ENCODE results near the gene MRTFB. TPM values are rescaled to one million over a fixed set of nuclear protein-coding genes. Genes with fewer than 3 reads are reported as not detected.

MRTFB gene
- total and polyA plus RNA-seq, 9 donors, result 7.2 to 45.6 (median 36.6) TPM

DNA sequence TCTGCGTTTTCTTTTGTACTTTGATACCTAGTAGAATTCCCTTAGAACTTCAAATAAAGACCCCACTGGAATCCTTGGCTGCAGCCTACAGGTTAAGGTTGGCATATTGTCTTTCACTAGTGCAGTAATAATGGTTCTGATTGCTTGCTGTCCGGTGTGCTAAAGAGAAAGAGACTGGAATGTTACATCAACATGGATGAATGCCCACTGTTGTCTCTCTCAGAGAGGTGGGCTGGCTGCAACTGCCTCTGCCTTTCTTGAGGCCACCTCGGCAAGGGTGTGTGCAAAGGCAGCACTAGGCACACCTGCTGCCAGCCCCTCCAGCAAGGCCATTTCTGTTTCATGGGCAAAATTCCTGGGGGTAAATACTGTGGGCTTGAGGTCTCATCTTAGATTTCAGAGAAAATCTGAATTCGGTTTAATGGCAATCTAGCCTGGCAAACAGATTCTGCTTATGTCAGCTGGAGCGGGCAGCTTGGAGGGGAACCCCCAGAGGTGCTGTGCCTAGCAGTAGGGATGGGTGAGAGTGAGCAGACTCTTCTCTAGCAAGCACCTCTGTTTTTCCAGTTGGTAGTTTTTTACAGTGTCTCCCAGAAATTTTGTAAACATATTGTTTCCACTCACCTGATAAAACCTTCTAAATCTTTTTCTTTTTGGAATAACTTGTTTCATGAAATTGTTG is 54.0 kb downstream of the MRTFB start:
- H3K36me3 ChIP-seq, result no peaks in the 10 kb centered on the region
- H3K4me1 ChIP-seq (ENCODE audit: insufficient read depth), result peaks cover 4% of the 10 kb centered on the region
- no peak overlapping the region for H3K27ac ChIP-seq
- TF ChIP-seq POLR2A (IDR thresholded peaks at IDR 0.05), result no peak
- TF ChIP-seq, protein P1, sequence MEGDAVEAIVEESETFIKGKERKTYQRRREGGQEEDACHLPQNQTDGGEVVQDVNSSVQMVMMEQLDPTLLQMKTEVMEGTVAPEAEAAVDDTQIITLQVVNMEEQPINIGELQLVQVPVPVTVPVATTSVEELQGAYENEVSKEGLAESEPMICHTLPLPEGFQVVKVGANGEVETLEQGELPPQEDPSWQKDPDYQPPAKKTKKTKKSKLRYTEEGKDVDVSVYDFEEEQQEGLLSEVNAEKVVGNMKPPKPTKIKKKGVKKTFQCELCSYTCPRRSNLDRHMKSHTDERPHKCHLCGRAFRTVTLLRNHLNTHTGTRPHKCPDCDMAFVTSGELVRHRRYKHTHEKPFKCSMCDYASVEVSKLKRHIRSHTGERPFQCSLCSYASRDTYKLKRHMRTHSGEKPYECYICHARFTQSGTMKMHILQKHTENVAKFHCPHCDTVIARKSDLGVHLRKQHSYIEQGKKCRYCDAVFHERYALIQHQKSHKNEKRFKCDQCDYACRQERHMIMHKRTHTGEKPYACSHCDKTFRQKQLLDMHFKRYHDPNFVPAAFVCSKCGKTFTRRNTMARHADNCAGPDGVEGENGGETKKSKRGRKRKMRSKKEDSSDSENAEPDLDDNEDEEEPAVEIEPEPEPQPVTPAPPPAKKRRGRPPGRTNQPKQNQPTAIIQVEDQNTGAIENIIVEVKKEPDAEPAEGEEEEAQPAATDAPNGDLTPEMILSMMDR (IDR thresholded peaks at IDR 0.05), result no peak
- no peak for TF ChIP-seq EP300 (IDR thresholded peaks at IDR 0.05)
- H3K27me3 ChIP-seq, result no peaks in the 10 kb centered on the region
- intact Hi-C loops (cut with DNase I), result no loop called here
- H3K4me3 ChIP-seq, result no peak overlapping the region
- 51 to 60% (median 58%) methylated on average over 5 of the region's 5 CpGs for WGBS, 3 donors
- no peak for DNase-seq
- H3K9me3 ChIP-seq, result no peaks in the 10 kb centered on the region

DNA sequence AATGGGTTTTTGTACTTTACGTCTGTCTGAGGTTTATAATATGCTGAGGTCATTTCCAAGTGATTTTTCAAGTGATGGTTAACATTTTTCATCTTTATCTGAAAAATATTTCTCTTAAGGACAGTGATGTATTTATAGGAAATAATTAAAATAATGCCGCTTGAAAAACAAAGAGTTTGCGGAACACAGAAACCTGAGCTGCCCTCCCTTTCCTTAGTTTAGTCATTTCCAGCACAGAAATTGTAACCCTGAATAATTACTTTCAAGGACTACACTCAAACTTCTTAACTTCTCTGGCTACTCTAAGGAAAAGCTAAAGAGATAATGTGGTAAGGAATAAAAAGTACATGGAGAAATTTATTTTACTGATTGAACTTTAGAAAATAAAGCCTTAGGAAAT is 54.6 kb downstream of the MRTFB start:
- no peak for DNase-seq
- H3K27me3 ChIP-seq, result no peaks in the 10 kb centered on the region
- intact Hi-C loops (cut with DNase I), result no loop called here

DNA sequence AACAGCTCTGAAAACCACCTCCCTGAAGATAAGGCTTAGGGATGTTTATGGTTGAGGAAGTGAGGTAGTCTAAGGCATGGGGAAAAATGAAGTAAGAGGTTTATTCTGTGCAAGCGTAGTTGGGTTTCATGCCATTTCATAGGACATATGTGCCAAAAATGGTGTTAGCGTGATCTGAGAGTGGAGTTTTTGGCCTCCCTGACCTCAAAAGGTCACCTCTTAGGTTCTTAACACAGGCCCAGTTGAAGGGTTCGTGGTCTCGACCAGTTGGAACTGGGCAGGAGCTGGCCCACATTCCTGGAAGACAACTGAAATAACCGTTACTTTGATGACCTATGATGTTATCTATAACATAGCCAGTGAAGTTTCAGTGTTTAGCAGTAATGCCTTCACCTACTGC is 57.0 kb downstream of the MRTFB start:
- intact Hi-C loops (cut with DNase I), result no loop called here

More for the DNA sequence above, 54.6 kb downstream of the MRTFB start:
- WGBS, 3 donors, result 16 to 22% (median 21%) methylated on average over 3 of the region's 3 CpGs
- TF ChIP-seq POLR2A (IDR thresholded peaks at IDR 0.05) (no peak), EP300 (IDR thresholded peaks at IDR 0.05) (no peak)
- TF ChIP-seq, protein P1 (IDR thresholded peaks at IDR 0.05), result no peak
- no peak overlapping the region for H3K4me3 ChIP-seq
- no peaks in the 10 kb centered on the region for H3K36me3 ChIP-seq
- no peaks in the 10 kb centered on the region for H3K9me3 ChIP-seq
- H3K27ac ChIP-seq, result no peak overlapping the region
- H3K4me1 ChIP-seq (ENCODE audit: insufficient read depth), result peaks cover 4% of the 10 kb centered on the region

DNA sequence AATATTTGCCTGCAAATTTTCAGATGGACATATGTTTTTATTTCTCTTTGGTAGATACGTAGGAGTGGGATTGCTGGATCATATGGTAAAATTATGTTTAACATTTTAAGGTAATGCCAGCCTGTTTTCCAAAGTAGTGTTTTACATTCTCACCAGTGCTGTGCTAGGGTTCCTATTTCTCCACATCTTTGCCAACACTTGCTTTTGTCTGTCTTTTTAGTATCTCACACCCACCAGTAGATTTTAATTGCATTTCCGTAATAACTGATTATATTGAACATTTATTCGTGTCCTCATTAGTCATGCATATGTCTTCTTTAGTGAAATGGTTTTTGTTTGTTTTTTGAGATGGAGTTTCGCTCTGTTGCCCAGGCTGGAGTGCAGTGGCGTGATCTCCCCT is 58.4 kb downstream of the MRTFB start:
- WGBS, 3 donors, result 96 to 98% (median 98%) methylated on average over 5 of the region's 5 CpGs
- intact Hi-C loops (cut with DNase I), result no loop called here

More for the DNA sequence above, 57.0 kb downstream of the MRTFB start:
- no peak for DNase-seq
- Histone ChIP-seq H3K9me3 (no peaks in the 10 kb centered on the region), H3K4me3 (no peak overlapping the region), H3K36me3 (no peaks in the 10 kb centered on the region), H3K27ac (no peak overlapping the region), H3K4me1 (ENCODE audit: insufficient read depth) (peaks cover 4% of the 10 kb centered on the region), H3K27me3 (no peaks in the 10 kb centered on the region)
- TF ChIP-seq, protein P1 (IDR thresholded peaks at IDR 0.05), result no peak
- TF ChIP-seq EP300 (IDR thresholded peaks at IDR 0.05) (no peak), POLR2A (IDR thresholded peaks at IDR 0.05) (no peak)
- 91 to 94% (median 94%) methylated on average over 5 of the region's 5 CpGs for WGBS, 3 donors

More for the DNA sequence above, 58.4 kb downstream of the MRTFB start:
- Histone ChIP-seq H3K4me3 (no peak overlapping the region), H3K27me3 (no peaks in the 10 kb centered on the region), H3K9me3 (no peaks in the 10 kb centered on the region), H3K36me3 (no peaks in the 10 kb centered on the region), H3K27ac (no peak overlapping the region), H3K4me1 (ENCODE audit: insufficient read depth) (peaks cover 4% of the 10 kb centered on the region)
- TF ChIP-seq EP300 (IDR thresholded peaks at IDR 0.05), result no peak
- TF ChIP-seq POLR2A (IDR thresholded peaks at IDR 0.05), result no peak
- TF ChIP-seq, protein P1 (IDR thresholded peaks at IDR 0.05), result no peak
- no peak for DNase-seq
